Type B pancreatic cell (in vitro differentiated cells): ENCODE results near the gene LBX2. TPM values are rescaled to one million over a fixed set of nuclear protein-coding genes. Genes with fewer than 3 reads are reported as not detected.
A peak's percentile ranks its signal among the peaks of the same experiment; 100 is the strongest.

Source experiments
- DNase-seq: peaks from one replicate; pipeline ENCODE4 v3.0.0; 2021; ENCODE audit warnings: mixed read lengths; ENCODE audit not compliant: unreplicated experiment; ENCODE audit errors: extremely low spot score
- H3K27ac Mint-ChIP-seq: 2 replicates; pipeline ENCODE4 v1.8.0; 2021; ENCODE audit warnings: mild to moderate bottlenecking, mixed read lengths
- H3K27me3 Mint-ChIP-seq: 2 replicates; pipeline ENCODE4 v1.8.0; 2021; ENCODE audit warnings: mixed read lengths
- H3K36me3 Mint-ChIP-seq: 2 replicates; pipeline ENCODE4 v1.8.0; 2021; ENCODE audit warnings: mixed read lengths
- H3K4me1 Mint-ChIP-seq: one replicate; pipeline ENCODE4 v1.8.0; 2021; ENCODE audit warnings: mixed read lengths; ENCODE audit not compliant: unreplicated experiment
- H3K4me3 Mint-ChIP-seq: 2 replicates; pipeline ENCODE4 v1.8.0; 2021; ENCODE audit warnings: mild to moderate bottlenecking, mixed read lengths
- H3K9me3 Mint-ChIP-seq: 2 replicates; pipeline ENCODE4 v1.8.0; 2021; ENCODE audit warnings: mixed read lengths
- total RNA-seq: library from RNA; stranded (reverse); gene quantifications from 2 replicates; pipeline ENCODE4 v1.2.1, GENCODE V29; 2021; ENCODE audit warnings: low replicate concordance
- TF ChIP-seq, protein P1 (sequence below): fragments of 200-600 bp; sonication (generic); conservative IDR thresholded peaks from 2 replicates; pipeline ENCODE4 v1.5.0; 2021; ENCODE audit warnings: antibody characterized with exemption, mild to moderate bottlenecking

Gene LBX2
- total RNA-seq, 1 donor from 2014 or later, result 2.8 TPM

DNA sequence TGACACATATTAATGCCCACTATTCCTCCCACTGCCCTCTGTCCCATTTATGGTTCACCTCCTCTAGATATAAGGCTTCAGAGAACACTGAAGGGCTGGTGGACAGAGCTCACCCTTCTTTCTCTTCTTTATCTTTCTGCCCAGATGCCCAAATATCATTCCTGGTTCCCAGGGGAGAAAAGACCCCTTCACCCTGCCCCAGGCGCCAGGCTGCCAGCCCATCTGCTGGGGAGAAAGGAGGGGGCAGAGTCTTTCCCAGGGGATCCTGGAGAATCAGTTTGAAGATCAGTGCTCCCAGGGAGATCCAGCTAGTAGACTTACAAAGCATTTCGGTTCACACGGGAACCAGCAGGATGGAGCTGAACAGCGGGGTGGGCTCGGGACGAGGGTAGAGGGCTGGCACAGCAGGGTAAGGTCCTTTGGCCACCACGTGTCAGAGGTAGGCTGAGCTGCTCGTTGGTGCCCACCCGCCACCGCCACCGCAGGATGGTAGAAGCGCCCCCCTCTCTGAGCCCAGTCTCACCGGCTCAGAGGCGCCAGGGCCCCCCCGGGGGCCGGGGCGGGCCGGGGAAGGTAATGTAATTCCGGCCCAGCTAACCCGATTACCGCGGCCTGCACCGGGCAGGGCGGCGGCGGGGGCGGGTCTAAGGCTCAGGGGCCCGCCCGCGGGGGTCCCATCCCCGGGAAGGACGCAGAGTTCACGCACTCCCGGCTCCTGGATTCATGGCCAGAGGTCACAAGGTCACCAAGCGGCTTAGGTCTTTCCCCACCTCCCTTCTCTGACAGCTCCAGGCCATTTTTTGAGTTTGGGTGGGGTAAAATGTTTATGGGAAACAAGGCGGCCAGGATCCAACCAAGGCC lies 13.6 kb upstream of the LBX2 start:
- Mint-ChIP-seq H3K27me3 (peaks cover 85% of the 10 kb centered on the region), H3K9me3 (no peaks in the 10 kb centered on the region), H3K27ac (no peak overlapping the region), H3K4me1 (peaks cover 9% of the 10 kb centered on the region), H3K4me3 (peak overlapping the region; percentile 34), H3K36me3 (peaks cover 3% of the 10 kb centered on the region)
- DNase-seq, result no peak
- TF ChIP-seq, protein P1, sequence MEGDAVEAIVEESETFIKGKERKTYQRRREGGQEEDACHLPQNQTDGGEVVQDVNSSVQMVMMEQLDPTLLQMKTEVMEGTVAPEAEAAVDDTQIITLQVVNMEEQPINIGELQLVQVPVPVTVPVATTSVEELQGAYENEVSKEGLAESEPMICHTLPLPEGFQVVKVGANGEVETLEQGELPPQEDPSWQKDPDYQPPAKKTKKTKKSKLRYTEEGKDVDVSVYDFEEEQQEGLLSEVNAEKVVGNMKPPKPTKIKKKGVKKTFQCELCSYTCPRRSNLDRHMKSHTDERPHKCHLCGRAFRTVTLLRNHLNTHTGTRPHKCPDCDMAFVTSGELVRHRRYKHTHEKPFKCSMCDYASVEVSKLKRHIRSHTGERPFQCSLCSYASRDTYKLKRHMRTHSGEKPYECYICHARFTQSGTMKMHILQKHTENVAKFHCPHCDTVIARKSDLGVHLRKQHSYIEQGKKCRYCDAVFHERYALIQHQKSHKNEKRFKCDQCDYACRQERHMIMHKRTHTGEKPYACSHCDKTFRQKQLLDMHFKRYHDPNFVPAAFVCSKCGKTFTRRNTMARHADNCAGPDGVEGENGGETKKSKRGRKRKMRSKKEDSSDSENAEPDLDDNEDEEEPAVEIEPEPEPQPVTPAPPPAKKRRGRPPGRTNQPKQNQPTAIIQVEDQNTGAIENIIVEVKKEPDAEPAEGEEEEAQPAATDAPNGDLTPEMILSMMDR, result no peak

DNA sequence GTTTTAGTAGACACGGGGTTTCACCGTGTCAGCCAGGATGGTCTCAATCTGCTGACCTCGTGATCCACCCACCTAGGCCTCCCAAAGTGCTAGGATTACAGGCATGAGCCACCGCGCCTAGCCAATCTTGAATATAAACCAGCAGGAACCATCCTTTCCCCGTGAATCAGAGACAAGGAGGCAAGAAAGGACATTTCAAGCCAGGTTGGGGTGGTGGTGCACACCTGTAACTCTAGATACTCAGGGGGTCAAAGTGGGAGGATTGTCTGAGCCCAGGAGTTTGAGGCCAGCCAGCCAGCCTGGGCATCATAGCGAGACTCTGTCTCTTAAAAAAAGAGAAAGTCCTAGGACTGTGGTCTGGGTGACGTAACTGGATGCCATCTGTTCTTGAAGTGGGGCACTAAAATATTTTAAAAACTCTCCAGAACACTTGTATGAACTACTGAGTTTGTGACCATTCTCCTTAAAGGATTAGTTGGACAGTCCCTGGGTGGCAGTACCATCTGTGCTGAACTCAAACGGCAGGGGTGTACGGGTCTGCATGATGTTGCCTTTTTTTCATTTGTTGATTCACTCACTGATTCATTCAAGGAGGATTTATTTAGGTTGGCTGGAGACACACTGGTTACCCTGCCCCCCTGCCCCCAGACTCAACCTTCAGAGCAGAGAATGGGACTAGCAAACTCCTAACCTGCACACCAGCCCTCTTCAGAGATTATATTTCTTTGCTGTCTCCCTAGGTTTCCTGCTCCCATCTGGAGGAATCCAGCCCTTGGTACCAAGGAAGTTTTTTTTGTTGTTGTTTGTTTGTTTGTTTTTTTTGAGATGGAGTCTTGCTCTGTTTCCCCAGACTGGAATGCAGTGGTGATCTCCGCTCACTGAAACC lies 11.9 kb upstream of the LBX2 start:
- Mint-ChIP-seq H3K4me1 (peaks cover 15% of the 10 kb centered on the region), H3K36me3 (peaks cover 6% of the 10 kb centered on the region), H3K27me3 (peaks cover 74% of the 10 kb centered on the region), H3K27ac (no peak overlapping the region), H3K4me3 (no peak overlapping the region), H3K9me3 (no peaks in the 10 kb centered on the region)
- TF ChIP-seq, protein P1, result no peak
- no peak for DNase-seq

DNA sequence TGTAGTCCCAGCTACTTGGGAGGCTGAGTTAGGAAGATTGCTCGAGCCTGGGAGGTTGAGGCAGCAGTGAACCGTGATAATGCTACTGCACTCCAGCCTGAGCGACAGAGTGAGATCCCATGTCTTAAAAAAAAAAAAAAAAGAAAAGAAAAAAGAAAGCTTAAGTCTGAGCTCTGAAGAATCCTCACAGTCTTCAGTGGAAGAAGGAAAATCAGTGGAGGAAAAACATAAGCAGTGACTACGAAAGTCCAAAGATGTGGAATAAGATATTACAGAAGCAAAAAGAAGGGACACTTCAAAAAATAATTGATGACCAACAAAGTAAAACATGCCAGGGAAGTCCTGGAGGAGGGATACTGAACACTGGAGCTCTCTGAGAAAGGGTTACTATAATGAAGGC lies 10.9 kb upstream of the LBX2 start:
- no peak overlapping the region for H3K4me3 Mint-ChIP-seq
- H3K27ac Mint-ChIP-seq, result no peak overlapping the region
- TF ChIP-seq, protein P1, result no peak
- peaks cover 15% of the 10 kb centered on the region for H3K4me1 Mint-ChIP-seq
- no peaks in the 10 kb centered on the region for H3K9me3 Mint-ChIP-seq
- DNase-seq, result no peak
- H3K27me3 Mint-ChIP-seq, result peaks cover 65% of the 10 kb centered on the region
- peaks cover 8% of the 10 kb centered on the region for H3K36me3 Mint-ChIP-seq

DNA sequence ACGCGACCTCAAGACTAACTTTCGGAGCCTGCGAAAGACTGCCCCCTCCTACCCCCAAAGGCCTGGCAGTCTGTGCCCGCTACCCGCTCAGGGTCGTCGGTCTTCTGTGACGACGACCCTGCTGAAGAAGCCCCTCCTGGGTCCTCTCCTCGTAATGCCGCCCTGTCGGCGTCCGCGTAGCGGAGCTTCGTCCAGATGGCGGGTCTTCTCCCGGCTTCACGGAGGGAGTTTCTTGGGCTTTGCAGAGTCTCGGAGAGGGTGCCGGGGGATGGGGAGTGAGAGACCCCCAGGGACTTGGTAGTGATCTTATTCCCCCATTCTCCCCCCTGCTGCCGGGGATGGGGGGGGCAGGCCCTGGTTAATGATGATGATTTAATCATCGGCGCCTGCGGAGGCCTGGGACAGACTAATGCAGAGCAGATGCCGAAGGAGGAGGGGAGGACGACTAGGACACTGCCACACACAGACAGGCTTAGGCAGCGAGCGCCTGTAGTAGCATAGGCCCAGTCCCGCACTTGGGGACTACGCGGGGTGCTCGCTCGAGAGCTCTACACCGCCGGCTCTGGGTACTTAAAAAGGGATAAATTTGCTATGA lies 8.6 kb upstream of the LBX2 start:
- peaks cover 73% of the 10 kb centered on the region for H3K27me3 Mint-ChIP-seq
- DNase-seq, result peak; percentile 77
- H3K4me1 Mint-ChIP-seq, result peaks cover 26% of the 10 kb centered on the region
- H3K9me3 Mint-ChIP-seq, result no peaks in the 10 kb centered on the region
- H3K36me3 Mint-ChIP-seq, result peaks cover 22% of the 10 kb centered on the region
- H3K4me3 Mint-ChIP-seq, result peak overlapping the region; percentile 99
- TF ChIP-seq, protein P1, result no peak
- H3K27ac Mint-ChIP-seq, result peak overlapping the region; percentile 99

DNA sequence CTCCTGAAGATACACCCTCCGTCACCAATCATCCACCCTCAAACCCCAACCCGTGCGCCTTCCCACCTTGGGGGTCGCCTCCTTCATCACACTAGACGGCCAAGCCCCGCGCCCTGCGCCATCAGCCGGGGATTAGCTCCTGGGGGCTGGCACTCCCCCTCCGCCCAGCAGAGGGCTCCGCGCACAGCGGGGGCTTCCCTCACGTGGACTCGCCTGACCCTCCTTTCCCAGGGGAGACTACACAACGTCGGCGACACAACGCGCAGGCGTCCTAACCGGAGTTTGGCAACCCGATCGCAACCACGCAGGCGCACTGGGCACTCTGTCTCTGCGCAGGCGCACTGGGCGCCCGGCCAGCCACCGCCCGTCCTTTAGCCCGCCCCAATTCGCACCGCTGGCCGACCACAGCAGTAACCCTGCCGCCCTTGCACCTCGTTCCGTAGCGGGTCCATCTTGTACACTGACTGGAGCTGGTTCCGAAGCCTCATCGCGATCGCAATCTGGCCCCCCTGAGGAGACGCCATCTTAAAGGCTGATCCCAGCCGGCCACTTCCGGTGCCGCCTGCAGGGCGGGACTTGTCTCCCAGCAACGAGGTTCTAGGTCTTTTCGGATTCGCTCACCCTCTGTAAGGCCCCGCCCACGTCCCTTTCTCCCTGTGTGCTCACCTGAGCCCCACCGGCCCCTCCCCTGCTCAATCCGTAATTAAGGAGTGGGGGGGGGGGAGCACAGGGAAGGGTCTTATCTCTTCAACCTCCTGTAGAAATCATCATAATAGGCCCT lies 7.9 kb upstream of the LBX2 start, which contains the start of gene PCGF1:
PCGF1 (minus strand) TSS at position 551 of the 781 bp plus-strand sequence; CDS start at position 524, 27 bp downstream.
- Mint-ChIP-seq H3K27ac (peak within 1 kb of the TSS; percentile 99), H3K4me3 (peak within 1 kb of the TSS; percentile 99), H3K36me3 (peaks cover 22% of the 10 kb centered on the region), H3K27me3 (peaks cover 72% of the 10 kb centered on the region), H3K9me3 (no peaks in the 10 kb centered on the region), H3K4me1 (peaks cover 30% of the 10 kb centered on the region)
- TF ChIP-seq, protein P1, result peak; percentile 75
- peak; percentile 96 for DNase-seq
